GM10266 (cell line): ENCODE data around the gene PEDS1.

Experiments
- DNase-seq: peaks from one replicate; pipeline ENCODE4 v3.0.0; 2012; ENCODE audit errors: extremely low spot score
- CTCF ChIP-seq: IDR thresholded peaks from 2 replicates; pipeline ENCODE4 v1.5.1; 2012; ENCODE audit warnings: mild to moderate bottlenecking, low read depth; ENCODE audit not compliant: control insufficient read depth, insufficient read depth; ENCODE audit errors: missing control alignments

PEDS1 gene

GRCh38 chr20:50193199-50193835 is 39.8 kb upstream of the PEDS1 start:
- DNase-seq: no peak
- TF ChIP-seq CTCF: no peak

- peak; percentile 87 for DNase-seq
These were observed 39.1 kb upstream of the PEDS1 start for GRCh38 chr20:50192364-50193198.

GRCh38 chr20:50191544-50192363 is 38.2 kb upstream of the PEDS1 start:
- peak; percentile 16 for TF ChIP-seq CTCF
- DNase-seq: peak; percentile 72

More at GRCh38 chr20:50192364-50193198, 39.1 kb upstream of the PEDS1 start:
- TF ChIP-seq CTCF: no peak

- DNase-seq: peak; percentile 62
- no peak for TF ChIP-seq CTCF
These were observed 37.6 kb upstream of the PEDS1 start for GRCh38 chr20:50191065-50191543.

- TF ChIP-seq CTCF: peak; percentile 59
- DNase-seq: peak; percentile 96
These were observed 36.9 kb upstream of the PEDS1 start, which contains the start of gene CEBPB for GRCh38 chr20:50190251-50191064. TSS of gene CEBPB (plus strand) at chr20:50190830. CDS start at chr20:50191034, 204 bp downstream.

- DNase-seq: no peak
- TF ChIP-seq CTCF: no peak
These were observed 36.2 kb upstream of the PEDS1 start for GRCh38 chr20:50189681-50190250.
